H1 (cell line): ENCODE data around the gene DHDDS. TPM values are rescaled to one million over a fixed set of nuclear protein-coding genes. Genes with fewer than 3 reads are reported as not detected.

Source experiments
- CTCF ChIA-PET: fragments of 300-600 bp; sonication (Branson Sonifier 250); formaldehyde crosslinking; loops from one replicate; lab custom pipeline; 2021; ENCODE audit not compliant: partially characterized antibody; lab: Charles Lee
- POLR2A ChIA-PET: fragments of 300-600 bp; sonication (Branson Sonifier 250); formaldehyde crosslinking; loops from one replicate; lab custom pipeline; 2021; ENCODE audit warnings: inconsistent platforms; ENCODE audit not compliant: partially characterized antibody; lab: Charles Lee
- DNase-seq, 2 experiments: peaks; one replicate each; pipeline versions ENCODE4 v3.0.0 to v3.0.0-alpha.2; 2010 to 2022; ENCODE audit warnings: low spot score in 2 of 2, low read depth in 1 of 2, mixed read lengths in 1 of 2
- FAIRE-seq: peaks from 2 replicates; lab custom pipeline; 2011; peaks lifted over from hg19 to GRCh38; lab: Jason Lieb, UNC
- H2AFZ ChIP-seq: 2 replicates; pipeline ENCODE4 v1.8.1; 2012; ENCODE audit warnings: low read length, inconsistent platforms
- H2AK5ac ChIP-seq: 2 replicates; pipeline ENCODE4 v1.6.1; 2013; ENCODE audit warnings: low read depth, low read length
- H2BK120ac ChIP-seq: replicated peaks from 2 replicates; pipeline ENCODE3; 2013; ENCODE audit warnings: low read depth, low read length, inconsistent platforms
- H2BK12ac ChIP-seq: 2 replicates; pipeline ENCODE4 v1.6.1; 2013; ENCODE audit warnings: low read depth, low read length
- H2BK15ac ChIP-seq: 2 replicates; pipeline ENCODE4 v1.6.1; 2013; ENCODE audit warnings: low read length
- H2BK20ac ChIP-seq: 2 replicates; pipeline ENCODE4 v1.6.1; 2013; ENCODE audit warnings: low read length
- H2BK5ac ChIP-seq: 2 replicates; pipeline ENCODE4 v1.6.1; 2013; ENCODE audit warnings: low read depth, low read length
- H3K14ac ChIP-seq: 2 replicates; pipeline ENCODE4 v1.6.1; 2013; ENCODE audit warnings: inconsistent platforms; ENCODE audit not compliant: insufficient read length
- H3K18ac ChIP-seq: 2 replicates; pipeline ENCODE4 v1.6.1; 2013; ENCODE audit warnings: low read length; ENCODE audit errors: extremely low read depth
- H3K23ac ChIP-seq: 2 replicates; pipeline ENCODE4 v1.6.1; 2013; ENCODE audit warnings: inconsistent platforms; ENCODE audit not compliant: insufficient read length
- H3K23me2 ChIP-seq: 2 replicates; pipeline ENCODE4 v1.6.1; 2013; ENCODE audit warnings: low read depth, low read length
- H3K27ac ChIP-seq: 2 replicates; pipeline ENCODE4 v1.6.1; 2011; ENCODE audit warnings: low read depth, low read length, inconsistent platforms
- H3K27me3 ChIP-seq, 4 experiments: replicated peaks in 1 of 4; 1 replicate in 1 of 4; 2 replicates in 3 of 4; pipeline versions ENCODE4 v1.6.1 to v1.8.1; 2011 to 2013; ENCODE audit warnings: low read length in 3 of 4, mild to moderate bottlenecking in 3 of 4, inconsistent platforms in 2 of 4, mixed read lengths in 2 of 4, moderate library complexity in 1 of 4; ENCODE audit not compliant: control insufficient read depth in 3 of 4, insufficient read depth in 3 of 4; ENCODE audit errors: extremely low read depth in 1 of 4
- H3K36me3 ChIP-seq, 4 experiments: 2 replicates each; pipeline versions ENCODE4 v1.6.1 to v1.8.1; 2011 to 2013; ENCODE audit warnings: mild to moderate bottlenecking in 4 of 4, low read length in 3 of 4, moderate library complexity in 2 of 4, control low read depth in 1 of 4, inconsistent platforms in 1 of 4; ENCODE audit not compliant: insufficient read depth in 4 of 4, control insufficient read depth in 2 of 4
- H3K4ac ChIP-seq: replicated peaks from 2 replicates; pipeline ENCODE3; 2013; ENCODE audit warnings: low read length, low read depth, mixed read lengths, inconsistent platforms; ENCODE audit not compliant: insufficient read length
- H3K4me1 ChIP-seq, 4 experiments: replicated peaks in 1 of 4; 1 replicate in 1 of 4; 2 replicates in 3 of 4; pipeline versions ENCODE4 v1.6.1 to v1.8.1; 2011 to 2013; ENCODE audit warnings: low read length in 3 of 4, inconsistent platforms in 2 of 4, mixed read lengths in 1 of 4; ENCODE audit not compliant: insufficient read depth in 4 of 4, control insufficient read depth in 3 of 4
- H3K4me2 ChIP-seq, 2 experiments: 2 replicates each; pipeline versions ENCODE4 v1.6.1 to v1.8.1; 2011 to 2013; ENCODE audit warnings: low read depth in 2 of 2, low read length in 2 of 2, control low read depth in 1 of 2, inconsistent platforms in 1 of 2, mild to moderate bottlenecking in 1 of 2; ENCODE audit not compliant: insufficient read depth in 1 of 2
- H3K4me3 ChIP-seq, 4 experiments: fragments of 200-600, 300-600 bp in 1 of 4; sonication (generic), shearing (Covaris generic), sonication (Bioruptor Twin) in 1 of 4; 2 replicates each; pipeline versions ENCODE4 v1.5.1 to v1.8.1; 2011 to 2016; ENCODE audit warnings: low read length in 4 of 4, low read depth in 3 of 4, control low read depth in 2 of 4, inconsistent platforms in 2 of 4, mild to moderate bottlenecking in 2 of 4, mixed read lengths in 1 of 4, moderate library complexity in 1 of 4; ENCODE audit not compliant: insufficient read depth in 2 of 4; ENCODE audit errors: extremely low read depth in 1 of 4
- H3K56ac ChIP-seq: replicated peaks from 2 replicates; pipeline ENCODE3; 2013; ENCODE audit warnings: low read depth, mild to moderate bottlenecking, mixed read lengths, low read length, inconsistent platforms; ENCODE audit not compliant: insufficient read length
- H3K79me1 ChIP-seq: 2 replicates; pipeline ENCODE4 v1.6.1; 2013; ENCODE audit warnings: low read depth, low read length, control low read depth
- H3K79me2 ChIP-seq, 2 experiments: 2 replicates each; pipeline versions ENCODE4 v1.6.1 to v1.8.1; 2012 to 2013; ENCODE audit warnings: low read length in 2 of 2, mild to moderate bottlenecking in 2 of 2, inconsistent platforms in 1 of 2; ENCODE audit not compliant: insufficient read depth in 2 of 2, control insufficient read depth in 1 of 2
- H3K9ac ChIP-seq, 4 experiments: replicated peaks in 1 of 4; 1 replicate in 1 of 4; 2 replicates in 3 of 4; pipeline versions ENCODE4 v1.6.1 to v1.8.1; 2011 to 2013; ENCODE audit warnings: low read depth in 3 of 4, low read length in 3 of 4, control low read depth in 2 of 4, mild to moderate bottlenecking in 2 of 4, moderate library complexity in 2 of 4, inconsistent platforms in 1 of 4; ENCODE audit errors: extremely low read depth in 1 of 4
- H3K9me3 ChIP-seq, 2 experiments: 2 replicates each; pipeline versions ENCODE4 v1.6.1 to v1.8.1; 2012 to 2013; ENCODE audit warnings: mild to moderate bottlenecking in 2 of 2, moderate library complexity in 2 of 2, control low read depth in 1 of 2, inconsistent platforms in 1 of 2, low read depth in 1 of 2, low read length in 1 of 2, mixed read lengths in 1 of 2; ENCODE audit not compliant: insufficient read depth in 2 of 2
- H4K20me1 ChIP-seq, 2 experiments: replicated peaks in 1 of 2; 2 replicates each; pipeline versions ENCODE3 to v1.8.1; 2011 to 2013; ENCODE audit warnings: inconsistent platforms in 2 of 2, low read length in 2 of 2, mild to moderate bottlenecking in 1 of 2; ENCODE audit not compliant: insufficient read depth in 2 of 2, control insufficient read depth in 1 of 2
- H4K5ac ChIP-seq: 2 replicates; pipeline ENCODE4 v1.6.1; 2013; ENCODE audit warnings: low read length, low read depth, mixed read lengths, inconsistent platforms; ENCODE audit not compliant: insufficient read length
- H4K8ac ChIP-seq: 2 replicates; pipeline ENCODE4 v1.8.0; 2013; ENCODE audit warnings: mild to moderate bottlenecking, moderate library complexity, low read length, inconsistent platforms; ENCODE audit not compliant: insufficient read depth; ENCODE audit errors: extremely low read depth
- H4K91ac ChIP-seq: replicated peaks from 2 replicates; pipeline ENCODE3; 2013; ENCODE audit warnings: low read length, mixed read lengths, inconsistent platforms; ENCODE audit not compliant: insufficient read length
- BACH1 ChIP-seq: IDR thresholded peaks from 2 replicates; pipeline ENCODE4 v1.6.1; 2012; ENCODE audit warnings: low read length, improper control_type of control experiment
- CHD2 ChIP-seq: IDR thresholded peaks from 2 replicates; pipeline ENCODE4 v1.6.1; 2012; ENCODE audit warnings: low read length, improper control_type of control experiment
- EP300 ChIP-seq, 2 experiments: IDR thresholded peaks; 1 replicate in 1 of 2; 2 replicates in 1 of 2; pipeline ENCODE4 v1.6.1; 2011 to 2012; ENCODE audit warnings: low read depth in 2 of 2, low read length in 2 of 2, mild to moderate bottlenecking in 2 of 2, borderline replicate concordance in 1 of 2, inconsistent platforms in 1 of 2, moderate library complexity in 1 of 2
- FOSL1 ChIP-seq: IDR thresholded peaks from 2 replicates; pipeline ENCODE4 v1.6.1; 2011; ENCODE audit warnings: mild to moderate bottlenecking, low read depth, low read length, moderate library complexity; ENCODE audit not compliant: insufficient read depth
- HDAC2 ChIP-seq, 2 experiments: fragments of 300-600 bp in 1 of 2; sonication (generic) in 1 of 2; IDR thresholded peaks; 2 replicates each; pipeline ENCODE4 v1.6.1; 2011 to 2012; ENCODE audit warnings: low read depth in 2 of 2, low read length in 2 of 2, mild to moderate bottlenecking in 2 of 2, moderate library complexity in 2 of 2, borderline replicate concordance in 1 of 2, inconsistent platforms in 1 of 2
- POLR2A ChIP-seq, 2 experiments: IDR thresholded peaks; 1 replicate in 1 of 2; 2 replicates in 1 of 2; pipeline ENCODE4 v1.6.1; 2011; ENCODE audit warnings: low read depth in 2 of 2, low read length in 2 of 2, mild to moderate bottlenecking in 2 of 2; ENCODE audit errors: control extremely low read depth in 1 of 2
- RFX5 ChIP-seq: IDR thresholded peaks from 2 replicates; pipeline ENCODE4 v1.6.1; 2011; ENCODE audit warnings: low read depth, low read length, improper control_type of control experiment, borderline replicate concordance
- SAP30 ChIP-seq: fragments of 300-600 bp; sonication (generic); IDR thresholded peaks from 2 replicates; pipeline ENCODE4 v1.7.1; 2012; ENCODE audit warnings: low read length, moderate library complexity, mild to moderate bottlenecking, inconsistent platforms; ENCODE audit not compliant: insufficient read depth, insufficient replicate concordance
- SP4 ChIP-seq: IDR thresholded peaks from 2 replicates; pipeline ENCODE4 v1.6.1; 2012; ENCODE audit warnings: low read length, inconsistent platforms
- TCF12 ChIP-seq: IDR thresholded peaks from 2 replicates; pipeline ENCODE4 v1.6.1; 2011; ENCODE audit warnings: low read depth, mild to moderate bottlenecking, low read length
- TEAD4 ChIP-seq: IDR thresholded peaks from 2 replicates; pipeline ENCODE4 v1.6.1; 2012; ENCODE audit warnings: low read depth, low read length, inconsistent platforms, mixed read lengths
- WGBS, 2 experiments: shearing (Covaris generic) in 1 of 2; methylation state at CpG; one replicate each; pipeline versions ENCODE4 v1.1.6 to v1.1.7; 2013 to 2015; ENCODE audit warnings: low lambda C conversion rate in 2 of 2, mixed read lengths in 2 of 2, inconsistent platforms in 1 of 2, low coverage in 1 of 2, missing lambda C conversion rate in 1 of 2; ENCODE audit not compliant: insufficient replicate concordance in 2 of 2, insufficient coverage in 1 of 2, insufficient read length in 1 of 2; ENCODE audit errors: extremely low coverage in 1 of 2, missing lambda C conversion rate in 1 of 2; 5-methylcytosine and 5-hydroxymethylcytosine counted together
- polyA plus RNA-seq, 7 experiments: library from polyadenylated mRNA; depleted of rRNA in 3 of 7; stranded (reverse) in 5 of 7; unstranded in 2 of 7; fragments of >200 nt in 5 of 7; fragments of 200-250 nt in 2 of 7; gene quantifications; 1 replicate in 5 of 7; 2 replicates in 1 of 7; 4 replicates in 1 of 7; pipeline versions ENCODE4 v1.2.1 to v1.2.3, GENCODE V29; 2011 to 2013; ENCODE audit warnings: missing spikeins in 2 of 7, mixed read lengths in 2 of 7
- total RNA-seq: library from RNA; stranded (reverse); fragmentation: NEBNext Ultra II Directional; extraction: Animal tissue kit (Norgen Biotek cat#: 25700); gene quantifications from 2 replicates; pipeline ENCODE4 v1.2.1, GENCODE V29; 2021
- TF ChIP-seq, protein P1 (sequence below): IDR thresholded peaks from 2 replicates; pipeline ENCODE4 v1.6.1; 2012; ENCODE audit warnings: inconsistent platforms

Gene DHDDS
- total and polyA plus RNA-seq, 2 of the 8 experiments (the other 6 are each of a cell fraction or from before 2014, with no cell fraction given): 28.3 to 44.6 TPM

GRCh38 chr1:26408604-26409003 is 23.5 kb upstream of the DHDDS start:
- peaks cover 0 to 25% (median 8%) of the 10 kb centered on the region in 4 experiments; a peak in 4 of 8 replicates for H3K36me3 ChIP-seq
- no peak overlapping the region for H2BK15ac ChIP-seq
- no peak overlapping the region for H4K8ac ChIP-seq
- H3K27me3 ChIP-seq: no peaks in the 10 kb centered on the region
- peak overlapping the region; percentile 41 to 78 (median 60); a peak in 6 of 8 replicates for H3K4me3 ChIP-seq
- H3K9me3 ChIP-seq: no peaks in the 10 kb centered on the region
- H3K4ac ChIP-seq: no peak overlapping the region
- no peak overlapping the region for H2BK120ac ChIP-seq
- POLR2A ChIA-PET: interaction anchor here (0.7 to 8.6 kb wide), 13 partner anchors 10 to 723 kb away, joined by 3 to 166 read pairs (median 13); partner anchors contain the start of genes CATSPER4, DHDDS and HMGN2
- 0% methylated on average over 12 of the region's 12 CpGs; no CpG with 5 or more reads in 1 of the 2 experiments for WGBS, 2 experiments
- H4K91ac ChIP-seq: no peak overlapping the region
- H3K56ac ChIP-seq: no peak overlapping the region
- no peak overlapping the region for H2AFZ ChIP-seq
- DNase-seq: peak in 1 of 2 experiments; percentile 97
- H3K9ac ChIP-seq: no peak overlapping the region; a peak in 1 of 7 replicates
- H3K18ac ChIP-seq: no peak overlapping the region; the same call in 1 of the 2 replicates
- H2AK5ac ChIP-seq: no peak overlapping the region
- H3K4me2 ChIP-seq: peak overlapping the region; percentile 92 to 96
- no peak overlapping the region for H4K5ac ChIP-seq
- H4K20me1 ChIP-seq: peaks cover 0 to 1% of the 10 kb centered on the region in 2 experiments
- peaks cover 0 to 20% (median 6%) of the 10 kb centered on the region in 4 experiments; a peak in 6 of 7 replicates for H3K4me1 ChIP-seq
- H3K79me2 ChIP-seq: peaks cover 8 to 30% of the 10 kb centered on the region in 2 experiments; a peak in 3 of 4 replicates
- H3K14ac ChIP-seq: no peak overlapping the region
- CTCF ChIA-PET: interaction anchor here (0.7 to 3.2 kb wide), 5 partner anchors 8 to 235 kb away, joined by 3 to 22 read pairs (median 4); no protein-coding TSS in a partner anchor
- no peak overlapping the region for H2BK5ac ChIP-seq
- H2BK20ac ChIP-seq: no peak overlapping the region
- peak; percentile 72 for FAIRE-seq
- peaks cover 26% of the 10 kb centered on the region for H3K23me2 ChIP-seq
- no peak overlapping the region for H3K23ac ChIP-seq
- no peak overlapping the region for H2BK12ac ChIP-seq
- no peaks in the 10 kb centered on the region; the same call in 1 of the 2 replicates for H3K79me1 ChIP-seq
- no peak overlapping the region for H3K27ac ChIP-seq
- no peak for TF ChIP-seq FOSL1
- peak; percentile 100 for TF ChIP-seq SAP30
- TF ChIP-seq TCF12: no peak
- TF ChIP-seq HDAC2 (IDR thresholded peaks at IDR 0.05; ENCODE audit: borderline replicate concordance in 1 of 2, low read depth in 2 of 2, low read length in 2 of 2): peak; percentile 100
- peak; percentile 95 for TF ChIP-seq TEAD4
- TF ChIP-seq, protein P1, sequence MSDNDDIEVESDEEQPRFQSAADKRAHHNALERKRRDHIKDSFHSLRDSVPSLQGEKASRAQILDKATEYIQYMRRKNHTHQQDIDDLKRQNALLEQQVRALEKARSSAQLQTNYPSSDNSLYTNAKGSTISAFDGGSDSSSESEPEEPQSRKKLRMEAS: peak; percentile 97
- no peak for TF ChIP-seq BACH1
- no peak for TF ChIP-seq SP4
- TF ChIP-seq CHD2: no peak
- TF ChIP-seq RFX5: peak; percentile 55; the same call in 1 of the 2 replicates
- no peak for TF ChIP-seq POLR2A (IDR thresholded peaks at IDR 0.05; ENCODE audit: control extremely low read depth in 1 of 2, low read depth in 2 of 2, low read length in 2 of 2)
- TF ChIP-seq EP300 (IDR thresholded peaks at IDR 0.05; ENCODE audit: borderline replicate concordance in 1 of 2, low read depth in 2 of 2, low read length in 2 of 2): peak in 1 of 2 experiments; percentile 13; a peak in 1 of 3 replicates
